Body of pancreas (tissue), 4 donors: Measurements from ENCODE around the gene PGP.

Experiments used
- CTCF ChIP-seq, 7 experiments: fragments of 450-650 bp in 4 of 7; fragments of 200-600 bp in 3 of 7; sonication (generic) in 3 of 7; IDR thresholded peaks; one replicate each; pipeline ENCODE4 v1.5.1; 2016 to 2019; ENCODE audit warnings: antibody characterized with exemption in 7 of 7
- POLR2A ChIP-seq, 3 donors: fragments of 450-650 bp; IDR thresholded peaks; one replicate each; pipeline ENCODE4 v1.6.1; 2016; ENCODE audit warnings: antibody characterized with exemption in 3 of 3, mild to moderate bottlenecking in 2 of 3

GRCh38 chr16:2179107-2179501 lies 35.5 kb downstream of the PGP start:
- TF ChIP-seq CTCF (IDR thresholded peaks at IDR 0.05) (no peak), POLR2A (IDR thresholded peaks at IDR 0.05) (no peak)
